Measurements from ENCODE around the gene ADCY2. TPM values are rescaled to one million over a fixed set of nuclear protein-coding genes. Genes with fewer than 3 reads are reported as not detected.

Gene ADCY2
- 0.04 TPM in 1 of 2 replicates, not detected in the other for total RNA-seq (2014; rRNA removed; shearing (Covaris generic))

- no peak for DNase-seq (ENCODE audit: low spot score)
These were observed at the start of gene ADCY2 for GRCh38 chr5:7395947-7396712. TSS of gene ADCY2 (plus strand) at chr5:7396138. CDS start at chr5:7396297, 159 bp downstream.

- no peak for DNase-seq (ENCODE audit: low spot score)
These were observed 48.6 kb upstream of the ADCY2 start for GRCh38 chr5:7347377-7347776.

GRCh38 chr5:7348168-7348854, 47.6 kb upstream of the ADCY2 start:
- no peak for DNase-seq (ENCODE audit: low spot score)

- DNase-seq (ENCODE audit: low spot score): no peak
These were observed 34.3 kb upstream of the ADCY2 start for GRCh38 chr5:7361593-7361992.

GRCh38 chr5:7363067-7363677, 32.8 kb upstream of the ADCY2 start:
- DNase-seq (ENCODE audit: low spot score): no peak

GRCh38 chr5:7364226-7364875, 31.6 kb upstream of the ADCY2 start:
- DNase-seq (ENCODE audit: low spot score): no peak

- no peak for DNase-seq (ENCODE audit: low spot score)
These were observed 28.2 kb upstream of the ADCY2 start for GRCh38 chr5:7367780-7368179.

GRCh38 chr5:7372399-7372798, 23.5 kb upstream of the ADCY2 start:
- DNase-seq (ENCODE audit: low spot score): no peak

- DNase-seq (ENCODE audit: low spot score): no peak
These were observed 21.8 kb upstream of the ADCY2 start for GRCh38 chr5:7374186-7374585.

GRCh38 chr5:7375457-7375856, 20.5 kb upstream of the ADCY2 start:
- DNase-seq (ENCODE audit: low spot score): no peak

- no peak for DNase-seq (ENCODE audit: low spot score)
These were observed 19.1 kb upstream of the ADCY2 start for GRCh38 chr5:7376871-7377270.

- DNase-seq (ENCODE audit: low spot score): no peak
These were observed 18.2 kb upstream of the ADCY2 start for GRCh38 chr5:7377761-7378160.

- no peak for DNase-seq (ENCODE audit: low spot score)
These were observed 13.3 kb upstream of the ADCY2 start for GRCh38 chr5:7382588-7382987.

GRCh38 chr5:7385681-7386080, 10.3 kb upstream of the ADCY2 start:
- no peak for DNase-seq (ENCODE audit: low spot score)

- no peak for DNase-seq (ENCODE audit: low spot score)
These were observed 7.4 kb upstream of the ADCY2 start for GRCh38 chr5:7388553-7388952.

GRCh38 chr5:7391215-7391614, 4.7 kb upstream of the ADCY2 start:
- DNase-seq (ENCODE audit: low spot score): peak; percentile 19

GRCh38 chr5:7391814-7392692, 3.9 kb upstream of the ADCY2 start:
- DNase-seq (ENCODE audit: low spot score): peak; percentile 19

GRCh38 chr5:7392693-7393024, 3.3 kb upstream of the ADCY2 start:
- DNase-seq (ENCODE audit: low spot score): no peak

- DNase-seq (ENCODE audit: low spot score): no peak
These were observed 1.8 kb upstream of the ADCY2 start for GRCh38 chr5:7393921-7394799.

- DNase-seq (ENCODE audit: low spot score): no peak
These were observed 978 bp upstream of the ADCY2 start for GRCh38 chr5:7394889-7395431.
